HG03103 (cell line): ENCODE measurements around the gene TNFRSF1B.

Source experiments
- ATAC-seq: cut with Tn5 transposase; IDR thresholded peaks from one replicate; pipeline ENCODE4 v1.9.1; 2021; ENCODE audit warnings: low read depth; ENCODE audit not compliant: unreplicated experiment

TNFRSF1B gene

DNA sequence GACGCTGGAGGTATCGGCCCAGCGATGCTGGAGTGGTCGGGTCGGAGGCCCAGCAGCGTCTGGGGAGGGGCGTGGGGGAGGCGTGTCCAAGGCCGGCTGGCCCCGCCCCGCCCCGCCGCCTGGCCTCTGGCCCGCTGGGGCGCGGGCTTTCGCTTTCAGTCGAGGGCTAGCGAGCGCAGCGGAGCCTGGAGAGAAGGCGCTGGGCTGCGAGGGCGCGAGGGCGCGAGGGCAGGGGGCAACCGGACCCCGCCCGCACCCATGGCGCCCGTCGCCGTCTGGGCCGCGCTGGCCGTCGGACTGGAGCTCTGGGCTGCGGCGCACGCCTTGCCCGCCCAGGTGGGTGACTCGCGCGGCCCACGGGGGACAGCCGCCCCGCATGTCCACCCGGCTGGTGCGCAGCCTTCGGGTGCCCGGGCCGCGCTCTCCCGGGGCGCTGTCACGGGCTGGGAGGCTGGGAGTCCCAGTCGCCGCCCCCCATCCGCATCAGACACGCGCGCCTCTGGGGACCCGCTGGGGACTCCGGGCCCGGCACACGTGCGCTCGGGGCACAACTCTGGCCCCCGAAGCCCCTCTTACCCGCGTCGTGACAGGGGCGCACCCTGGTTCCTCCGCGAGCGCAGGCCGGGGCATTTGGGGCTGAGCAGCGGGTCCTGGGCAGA is at the start of gene TNFRSF1B:
Gene TNFRSF1B (plus strand): TSS at position 158 of the 659 bp plus-strand sequence. CDS start 101 bp downstream, at position 259.
- peak; percentile 44 for ATAC-seq

DNA sequence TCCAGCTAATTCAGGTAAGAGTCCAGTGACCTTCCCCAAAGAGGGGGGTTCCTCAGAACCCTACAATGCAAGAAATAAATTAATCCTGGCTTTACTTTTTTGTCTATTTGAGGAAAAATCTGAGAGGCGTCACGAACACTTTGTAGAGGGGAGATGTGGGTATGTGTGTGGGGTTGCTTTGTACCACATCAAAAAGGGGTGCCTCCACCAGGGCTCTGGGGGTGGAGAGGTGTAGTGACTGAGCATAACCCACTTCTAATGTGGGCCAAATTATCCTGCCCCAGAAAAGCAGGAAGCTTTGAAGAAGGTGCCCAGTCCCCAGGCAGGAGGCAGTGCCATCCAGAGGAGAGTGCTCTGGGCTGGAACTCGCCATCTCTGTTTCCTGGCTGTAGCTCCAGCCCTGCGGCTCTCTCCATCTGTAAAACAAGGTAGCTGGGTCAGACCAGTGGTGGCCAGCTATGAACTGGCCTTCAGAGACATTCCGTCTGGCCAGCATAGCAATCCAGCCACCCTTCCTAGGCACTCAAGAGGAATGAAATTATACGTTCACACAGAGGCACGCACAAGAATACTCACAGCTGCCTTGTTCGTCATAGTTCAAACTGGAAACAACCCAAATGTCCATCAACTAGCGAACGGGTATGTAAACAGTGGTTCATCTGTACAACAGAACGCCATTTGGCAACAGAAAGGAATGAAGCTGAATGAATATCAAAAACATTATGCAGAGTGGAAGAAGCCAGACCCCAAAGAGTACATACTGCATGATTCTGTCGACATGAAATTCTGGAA is 45.4 kb upstream of the TNFRSF1B start:
- ATAC-seq, result no peak

DNA sequence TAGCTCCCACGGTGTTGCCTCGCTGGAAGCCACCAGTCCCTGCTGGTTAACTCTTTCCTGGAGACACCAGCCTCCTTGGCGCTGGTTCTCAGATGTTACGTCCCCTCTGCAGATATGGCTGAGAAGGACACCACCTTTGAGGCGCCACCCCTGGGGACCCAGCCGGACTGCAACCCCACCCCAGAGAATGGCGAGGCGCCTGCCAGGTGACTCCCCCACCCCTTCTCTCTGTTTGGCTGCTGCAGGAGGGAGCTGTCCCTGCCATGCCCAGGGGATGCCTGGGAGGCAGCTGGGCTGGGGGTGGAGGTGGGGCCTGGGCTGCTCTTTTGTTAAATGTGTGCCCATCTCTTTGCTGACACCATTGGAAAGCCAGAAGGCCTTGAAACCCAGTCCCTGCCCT is 43.6 kb upstream of the TNFRSF1B start:
- ATAC-seq, result no peak

DNA sequence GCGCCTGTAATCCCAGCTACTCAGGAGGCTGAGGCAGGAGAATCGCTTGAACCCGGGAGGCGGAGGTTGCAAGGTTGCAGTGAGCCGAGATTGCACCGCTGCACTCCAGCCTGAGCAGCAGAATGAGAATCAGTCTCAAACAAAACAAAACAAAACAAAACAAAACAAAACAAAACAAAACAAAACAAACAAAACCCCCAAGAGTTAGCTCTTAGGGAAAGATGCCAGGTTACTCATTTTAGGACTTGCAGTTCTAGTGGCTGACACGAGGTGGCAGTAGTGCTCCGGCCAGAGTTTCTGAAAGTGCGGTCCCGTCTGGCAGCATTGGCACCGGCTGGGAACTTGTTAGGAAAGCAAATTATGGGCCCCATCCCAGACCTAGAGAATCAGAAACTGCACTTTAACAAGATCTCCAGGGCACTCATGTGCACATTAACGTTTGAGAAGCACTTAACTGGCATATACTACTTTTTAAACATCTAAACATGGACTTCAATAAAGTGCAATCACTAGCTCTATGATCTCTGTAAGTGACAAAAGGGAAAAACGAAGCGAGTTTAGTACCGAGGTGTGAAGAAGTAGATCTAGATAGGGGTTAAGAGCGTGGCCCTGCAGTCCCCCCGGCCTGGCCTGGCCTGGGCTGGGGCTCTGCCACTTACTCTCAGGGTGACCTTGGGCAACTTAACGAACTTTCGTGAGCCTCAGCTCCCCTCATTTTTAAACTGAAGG is 41.9 kb upstream of the TNFRSF1B start:
- ATAC-seq, result no peak

DNA sequence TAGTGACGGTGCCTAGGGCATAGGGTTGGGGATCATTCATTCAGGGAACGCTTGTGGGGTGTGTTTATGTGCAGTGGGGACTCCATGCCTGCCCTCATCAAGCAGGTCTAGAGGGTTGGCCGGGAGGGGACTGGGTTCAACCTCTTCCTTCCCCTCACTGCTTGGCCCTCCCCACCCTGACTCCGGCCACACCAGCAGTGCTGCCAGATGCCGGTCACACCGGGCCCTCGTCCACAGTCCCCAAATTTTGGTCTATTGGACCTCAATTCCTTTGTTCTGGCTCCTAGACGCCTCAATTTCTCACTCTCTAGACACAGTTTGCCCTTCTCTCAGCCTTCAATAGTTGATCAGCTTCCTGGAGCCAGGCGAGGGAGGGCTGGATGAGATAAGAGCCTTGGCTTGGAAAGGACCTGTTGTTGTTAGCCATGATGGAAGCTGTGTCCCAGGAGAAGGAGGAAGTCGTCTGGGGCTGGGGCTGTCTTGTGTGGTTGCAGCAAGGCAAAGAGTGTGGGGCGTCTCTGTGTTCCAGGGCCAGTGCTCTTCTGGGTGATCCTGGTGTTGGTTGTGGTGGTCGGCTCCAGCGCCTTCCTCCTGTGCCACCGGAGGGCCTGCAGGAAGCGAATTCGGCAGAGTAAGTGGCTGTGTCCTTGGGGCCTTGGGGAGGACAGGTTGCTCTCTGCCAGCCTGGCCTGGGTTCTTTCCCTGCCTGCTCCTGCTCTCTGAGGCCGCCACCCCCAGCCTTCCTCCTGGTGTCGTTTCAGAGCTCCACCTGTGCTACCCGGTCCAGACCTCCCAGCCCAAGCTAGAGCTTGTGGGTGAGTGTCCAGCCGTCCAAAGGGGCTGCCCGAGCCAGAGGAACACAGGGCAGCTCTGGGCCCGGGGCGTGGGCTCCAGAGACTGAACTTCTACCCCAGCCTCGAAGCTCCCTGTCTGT is 41.1 kb upstream of the TNFRSF1B start:
- ATAC-seq, result no peak

DNA sequence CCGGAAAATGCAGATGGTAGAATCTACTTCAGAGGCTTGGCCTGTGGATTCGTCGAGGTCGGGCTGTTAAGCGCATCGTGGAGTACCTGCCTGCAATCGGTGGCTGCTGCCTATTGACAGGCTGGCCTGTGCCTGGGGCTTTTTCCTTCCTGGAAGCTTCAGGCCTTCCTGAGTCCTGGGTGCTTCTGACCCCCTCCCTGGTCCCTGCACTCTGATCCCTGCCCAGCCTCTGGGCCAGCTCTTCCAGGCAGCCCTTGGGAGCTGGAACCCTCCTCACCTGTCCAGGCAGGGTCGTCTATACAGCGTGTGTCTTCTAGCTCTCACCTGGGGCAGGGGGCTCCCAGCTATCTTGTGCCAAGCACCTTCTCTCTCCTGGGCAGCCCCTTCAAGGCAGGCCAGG is 40.0 kb upstream of the TNFRSF1B start:
- ATAC-seq, result no peak

DNA sequence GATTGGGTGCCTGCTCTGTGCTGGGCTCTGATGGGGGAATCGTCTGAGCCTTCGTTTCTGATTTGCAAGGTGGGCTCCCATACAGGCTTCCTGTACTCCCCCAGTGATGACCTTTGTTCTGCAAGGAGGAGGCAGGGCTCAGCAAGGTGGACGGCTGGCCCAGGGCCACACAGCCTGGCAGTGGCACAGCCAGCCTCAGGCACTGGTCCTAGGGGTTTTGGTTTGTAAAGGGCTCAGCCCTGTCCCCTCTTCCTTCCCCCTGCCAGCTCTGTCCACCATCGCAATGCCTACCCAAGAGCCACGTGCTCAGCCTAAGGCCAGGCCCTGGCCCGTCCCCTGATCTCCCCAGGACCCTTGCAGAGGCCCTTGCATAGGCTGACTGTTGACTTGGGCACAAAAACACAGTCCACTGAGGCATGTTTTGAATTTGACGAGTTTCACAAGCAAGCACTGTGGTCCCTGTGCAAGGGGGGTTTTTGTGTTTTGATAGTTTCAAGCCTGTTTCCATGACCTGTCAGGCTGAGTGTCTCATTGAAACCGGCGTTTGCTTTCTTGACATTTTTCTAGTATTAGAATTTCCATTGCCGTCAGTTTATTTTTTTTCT is 39.5 kb upstream of the TNFRSF1B start:
- no peak for ATAC-seq

DNA sequence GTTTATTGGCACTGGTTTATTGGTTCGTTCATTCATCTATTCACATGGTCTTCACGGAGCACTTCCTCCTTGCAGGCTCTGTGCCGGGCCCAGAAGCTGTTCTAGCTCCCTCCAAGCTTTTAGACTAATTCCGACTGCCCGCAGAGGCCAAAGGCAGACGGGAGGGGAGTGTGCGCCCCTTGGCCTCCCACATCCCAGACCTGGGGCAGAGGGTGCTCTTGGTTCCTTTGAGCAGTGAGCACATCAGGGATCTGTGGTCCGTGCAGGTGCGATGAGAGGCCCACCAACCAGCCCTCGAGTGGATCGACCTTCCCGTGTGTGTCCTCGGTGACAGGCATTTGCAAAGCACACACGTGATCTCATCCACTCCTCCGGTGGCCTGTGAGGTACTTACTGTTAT is 38.7 kb upstream of the TNFRSF1B start:
- ATAC-seq, result no peak

DNA sequence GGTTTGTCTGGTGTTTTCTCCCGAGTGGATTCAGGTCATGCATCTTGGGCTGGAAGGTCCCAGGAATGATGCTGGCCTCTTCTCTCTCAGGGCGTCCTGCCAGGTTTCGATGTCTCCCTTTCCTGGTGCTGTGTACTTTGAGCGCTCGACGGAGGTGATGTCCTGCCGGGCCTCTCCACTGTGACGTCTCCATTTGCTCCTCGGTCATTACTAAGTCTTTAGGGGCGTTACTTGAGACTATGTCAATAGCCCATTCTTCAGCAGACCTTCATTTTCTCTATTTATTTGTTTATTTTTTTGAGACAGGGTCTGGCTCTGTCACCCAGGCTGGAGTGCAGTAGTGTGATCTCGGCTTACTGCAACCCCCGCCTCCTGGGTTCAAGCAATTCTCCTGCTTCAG is 37.2 kb upstream of the TNFRSF1B start:
- no peak for ATAC-seq

DNA sequence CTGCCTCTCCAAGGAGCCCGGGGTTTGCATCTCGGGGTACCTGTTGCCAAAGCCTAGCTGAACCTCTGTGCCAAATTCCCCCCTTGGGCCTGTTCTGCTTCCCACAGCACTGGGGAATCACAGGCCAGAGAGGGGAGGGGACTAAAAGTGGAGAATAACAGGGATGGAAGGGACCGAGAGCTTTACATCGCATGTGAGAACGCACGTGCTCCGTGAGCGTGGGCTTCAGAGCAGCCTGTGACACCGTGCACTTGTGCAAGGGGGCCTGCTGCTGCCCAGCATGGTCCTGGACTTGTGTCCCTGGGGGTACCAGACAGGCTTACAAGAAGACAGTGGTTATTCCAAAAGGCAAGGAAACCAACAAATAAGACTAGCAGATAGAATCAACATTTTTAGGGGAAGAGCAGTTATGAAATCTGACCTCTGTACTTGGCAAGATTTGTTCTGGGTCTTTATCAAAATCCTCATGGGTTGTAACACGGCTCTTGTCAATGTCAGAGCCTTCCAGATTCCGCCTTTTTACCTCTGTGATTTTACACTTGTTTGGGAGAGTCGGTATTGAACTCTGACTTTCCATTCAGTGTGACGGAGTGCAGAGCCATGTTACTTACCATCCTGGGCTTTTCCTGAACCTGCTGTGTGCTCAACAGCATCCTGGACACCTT is 36.2 kb upstream of the TNFRSF1B start:
- no peak for ATAC-seq

DNA sequence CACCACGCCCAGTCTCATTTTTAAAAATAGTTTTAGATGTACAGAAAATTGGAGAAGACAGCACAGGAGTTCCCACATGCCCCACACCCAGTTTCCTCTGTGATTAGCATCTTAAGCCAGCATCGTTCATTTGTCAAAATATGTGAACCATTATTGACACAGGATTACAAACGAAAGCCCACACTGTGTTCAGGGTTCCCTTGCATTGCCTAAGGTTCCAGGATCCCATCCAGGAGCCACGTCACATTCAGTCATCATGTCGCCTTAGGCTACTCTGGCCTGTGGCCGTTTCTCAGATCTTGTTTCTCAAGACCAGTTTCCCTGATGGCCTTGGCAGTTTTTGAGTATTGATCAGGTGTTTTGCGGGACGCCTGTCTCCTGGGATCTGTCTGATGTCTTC is 34.7 kb upstream of the TNFRSF1B start:
- ATAC-seq, result no peak

DNA sequence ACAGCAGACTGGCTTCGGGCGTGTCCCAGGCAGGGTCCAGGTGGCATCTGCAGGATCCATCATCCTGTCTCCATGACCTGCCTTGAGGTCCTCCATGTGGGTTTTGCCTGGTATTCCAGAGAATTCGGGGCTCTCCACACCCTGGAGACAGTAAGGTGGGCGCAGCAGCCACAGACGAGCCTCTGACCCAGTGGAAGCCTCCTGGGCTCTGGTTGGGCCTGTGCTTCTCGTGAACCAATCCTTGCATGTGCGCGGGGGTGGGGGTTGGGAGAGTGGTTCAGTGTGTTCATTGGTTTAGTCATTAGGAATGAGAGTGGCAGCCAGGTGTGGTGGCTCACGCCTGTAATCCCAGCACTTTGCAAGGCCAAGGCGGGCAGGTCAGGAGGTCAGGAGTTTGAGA is 32.1 kb upstream of the TNFRSF1B start:
- no peak for ATAC-seq

DNA sequence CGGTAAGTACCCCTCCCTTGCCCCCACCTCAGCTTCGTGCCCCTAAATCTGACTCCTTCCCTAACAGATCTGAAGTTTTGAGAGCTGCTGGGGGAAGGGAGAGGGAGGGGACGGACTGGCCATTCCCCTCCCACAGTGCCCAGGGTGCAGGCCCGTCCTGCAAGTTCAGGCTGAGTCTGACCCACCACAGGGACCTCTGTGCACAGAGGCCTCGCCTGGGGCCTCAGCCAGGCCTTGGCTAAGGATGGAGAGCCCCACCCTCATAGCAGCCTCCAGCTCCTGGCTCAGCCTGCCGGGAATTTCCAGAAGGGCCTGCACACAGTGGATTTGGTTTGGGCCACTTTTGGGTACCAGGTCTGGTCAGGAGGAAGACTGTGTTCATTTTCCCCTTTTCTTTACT is 31.2 kb upstream of the TNFRSF1B start:
- no peak for ATAC-seq

DNA sequence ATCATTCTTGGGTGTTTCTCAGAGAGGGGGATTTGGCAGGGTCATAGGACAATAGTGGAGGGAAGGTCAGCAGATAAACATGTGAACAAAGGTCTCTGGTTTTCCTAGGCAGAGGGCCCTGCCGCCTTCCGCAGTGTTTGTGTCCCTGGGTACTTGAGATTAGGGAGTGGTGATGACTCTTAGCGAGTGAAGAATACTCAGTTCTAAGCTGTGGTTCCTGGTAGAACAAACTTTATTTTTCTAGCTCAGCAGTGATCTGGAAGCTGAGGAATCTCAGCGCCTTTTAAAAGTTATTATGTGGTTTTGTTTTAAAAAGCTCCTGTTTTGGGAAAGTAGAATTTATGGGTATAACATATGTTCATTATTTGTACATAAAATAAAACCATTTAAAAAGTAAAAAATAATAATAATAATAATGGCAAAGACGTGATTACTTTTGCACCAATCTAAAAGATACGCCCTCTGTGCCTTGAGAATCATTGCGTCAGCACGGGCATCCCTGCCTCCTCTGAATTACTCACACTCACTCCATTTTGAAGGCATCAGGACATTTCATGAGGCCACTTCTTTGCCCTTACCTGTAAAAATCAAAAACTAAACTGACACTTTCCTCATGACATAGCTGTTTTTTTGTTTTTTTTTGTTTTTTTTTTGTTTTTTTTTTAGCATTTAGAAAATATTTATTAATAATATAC is 29.7 kb upstream of the TNFRSF1B start:
- ATAC-seq, result no peak

DNA sequence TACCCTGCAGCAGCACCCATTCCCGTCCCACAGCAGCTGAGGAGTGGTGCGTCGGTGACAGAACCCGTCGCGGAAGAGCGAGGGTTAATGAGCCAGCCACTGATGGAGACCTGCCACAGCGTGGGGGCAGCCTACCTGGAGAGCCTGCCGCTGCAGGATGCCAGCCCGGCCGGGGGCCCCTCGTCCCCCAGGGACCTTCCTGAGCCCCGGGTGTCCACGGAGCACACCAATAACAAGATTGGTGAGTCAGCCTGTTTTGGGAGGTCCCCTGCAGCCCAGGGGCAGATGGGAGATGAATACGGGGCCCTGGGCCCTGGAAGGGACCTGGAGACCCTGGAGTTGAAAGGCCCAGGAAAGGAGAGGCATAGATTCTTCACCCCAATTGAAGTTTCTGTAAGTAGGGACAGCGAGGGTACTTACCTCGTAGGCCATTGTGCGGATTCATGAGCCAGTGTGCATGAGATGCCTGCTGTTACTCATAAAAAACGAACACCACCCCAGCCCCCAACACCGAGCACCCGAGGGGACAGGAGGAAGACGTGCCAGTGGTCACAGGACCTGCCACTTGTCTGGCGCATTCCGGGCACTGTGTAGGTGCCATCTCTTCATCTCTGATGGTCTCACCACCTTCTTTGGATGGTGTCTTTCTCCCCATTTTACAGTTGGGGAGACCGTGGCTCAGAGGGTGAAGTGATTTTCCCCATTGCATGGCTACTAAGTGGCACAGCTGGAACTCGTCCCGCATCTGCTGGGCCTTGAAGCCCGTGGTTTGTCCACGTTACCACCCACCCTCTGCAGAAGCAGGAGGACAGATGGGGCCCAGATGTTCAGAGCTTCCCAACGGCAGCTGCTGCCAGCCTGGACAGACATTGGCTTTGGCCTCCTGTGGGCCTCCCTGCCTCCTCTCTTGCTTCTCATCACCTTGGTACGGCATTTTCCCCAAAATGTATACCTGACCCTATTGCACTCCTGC is 28.3 kb upstream of the TNFRSF1B start:
- ATAC-seq, result no peak

DNA sequence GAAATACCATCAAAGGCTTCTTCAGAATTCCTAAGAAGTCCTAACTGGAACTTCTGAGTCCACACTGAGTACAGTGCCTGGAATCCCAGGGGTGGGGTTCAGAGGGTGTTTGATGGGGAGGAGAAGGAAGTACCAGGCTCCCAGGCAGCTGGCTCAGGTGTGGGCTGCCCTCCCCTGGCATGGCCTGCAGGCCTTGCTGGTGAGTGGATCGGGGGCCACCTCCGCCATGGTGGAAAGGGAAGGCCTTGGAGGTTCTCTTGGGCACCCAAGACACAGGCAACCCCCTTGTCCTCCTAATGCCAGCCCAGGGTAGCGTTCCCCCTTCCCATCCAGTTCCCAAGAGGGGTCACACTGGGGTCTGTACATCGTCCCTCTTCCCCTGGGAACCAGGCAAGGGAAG is 26.8 kb upstream of the TNFRSF1B start:
- ATAC-seq, result no peak

DNA sequence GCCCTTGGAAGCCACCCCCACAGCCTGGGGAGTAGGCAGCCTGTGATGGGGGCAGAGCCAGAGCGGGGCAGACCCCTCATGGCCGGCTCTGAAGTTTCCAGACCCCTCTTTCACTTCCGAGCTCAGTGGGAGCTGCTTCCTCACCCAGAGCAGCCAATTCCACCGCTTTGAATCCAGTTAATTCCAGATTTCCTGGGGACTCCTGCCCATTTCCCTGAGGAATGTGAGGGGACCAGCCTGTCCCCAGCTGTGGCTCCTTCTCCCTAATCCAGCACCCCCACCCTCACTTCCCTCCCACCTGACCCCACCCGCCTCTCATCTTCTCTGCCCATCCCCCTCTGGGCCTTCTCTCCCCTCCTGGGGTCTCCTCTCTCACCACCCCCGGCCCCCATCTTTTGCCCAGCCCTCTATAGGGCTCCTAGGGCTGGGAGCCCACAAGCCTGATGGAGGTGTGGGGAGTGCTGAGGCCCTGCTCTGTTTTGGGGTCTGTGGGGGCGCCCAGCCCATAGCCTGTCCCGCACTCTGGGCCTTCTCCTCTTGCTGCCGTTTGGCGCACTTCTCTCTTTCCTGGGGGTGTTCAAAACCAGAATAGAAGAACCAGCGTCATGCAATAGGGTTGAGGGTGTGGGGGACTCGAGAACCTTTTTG is 26.2 kb upstream of the TNFRSF1B start:
- no peak for ATAC-seq
